Dedifferentiated amniotic fluid mesenchymal stem cell (primary cell): Measurements from ENCODE around the gene GDNF.

Source experiments
- DNase-seq: peaks from one replicate; pipeline ENCODE4 v3.0.0-alpha.2; 2016; ENCODE audit errors: extremely low spot score

GDNF gene

GRCh38 chr5:37847978-37848425 is 8.2 kb upstream of the GDNF start:
- DNase-seq: peak; percentile 29

- no peak for DNase-seq
Measured at GRCh38 chr5:37846786-37847310, 7.0 kb upstream of the GDNF start.

DNA sequence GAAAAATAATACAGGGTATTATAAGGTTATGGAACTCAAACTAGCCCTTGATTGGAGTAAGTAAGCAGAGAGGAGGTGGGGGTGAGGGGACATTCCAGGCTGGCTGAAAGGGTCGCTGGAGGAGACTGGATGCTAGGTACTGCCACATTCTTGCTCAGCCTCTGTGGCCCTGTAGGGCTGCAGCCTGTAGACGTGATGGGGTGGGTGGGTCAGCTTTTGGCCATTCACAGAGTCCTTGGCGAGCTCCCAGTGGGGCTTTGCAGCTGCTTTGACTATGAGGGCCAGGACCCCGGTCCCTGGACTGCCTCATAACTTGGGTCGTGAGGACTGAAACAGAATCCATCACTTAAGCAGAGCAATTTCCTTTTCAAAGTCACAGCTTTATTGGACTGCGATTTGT is 4.2 kb upstream of the GDNF start:
- DNase-seq: no peak

DNA sequence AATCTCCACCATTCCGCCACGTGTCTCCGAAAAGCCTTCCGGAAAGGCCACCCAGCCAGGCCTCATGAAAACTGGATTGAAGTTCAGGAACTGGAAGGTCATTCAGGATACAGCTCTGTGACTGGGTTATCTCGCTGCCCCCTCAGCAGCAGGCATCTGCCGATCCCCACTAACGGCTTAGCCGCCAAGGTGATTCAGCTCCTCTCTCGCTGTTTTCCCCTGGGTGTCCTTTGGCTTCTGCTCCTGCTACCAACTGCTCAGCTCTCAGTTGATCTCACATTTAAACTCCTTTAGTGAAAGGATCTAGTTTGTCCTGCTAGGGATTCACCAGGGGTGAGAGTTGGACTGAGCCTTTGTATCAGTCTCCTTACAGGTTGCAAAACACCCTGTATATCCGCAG is 2.2 kb upstream of the GDNF start:
- no peak for DNase-seq

GRCh38 chr5:37841203-37841602 is 1.4 kb upstream of the GDNF start:
- no peak for DNase-seq

DNA sequence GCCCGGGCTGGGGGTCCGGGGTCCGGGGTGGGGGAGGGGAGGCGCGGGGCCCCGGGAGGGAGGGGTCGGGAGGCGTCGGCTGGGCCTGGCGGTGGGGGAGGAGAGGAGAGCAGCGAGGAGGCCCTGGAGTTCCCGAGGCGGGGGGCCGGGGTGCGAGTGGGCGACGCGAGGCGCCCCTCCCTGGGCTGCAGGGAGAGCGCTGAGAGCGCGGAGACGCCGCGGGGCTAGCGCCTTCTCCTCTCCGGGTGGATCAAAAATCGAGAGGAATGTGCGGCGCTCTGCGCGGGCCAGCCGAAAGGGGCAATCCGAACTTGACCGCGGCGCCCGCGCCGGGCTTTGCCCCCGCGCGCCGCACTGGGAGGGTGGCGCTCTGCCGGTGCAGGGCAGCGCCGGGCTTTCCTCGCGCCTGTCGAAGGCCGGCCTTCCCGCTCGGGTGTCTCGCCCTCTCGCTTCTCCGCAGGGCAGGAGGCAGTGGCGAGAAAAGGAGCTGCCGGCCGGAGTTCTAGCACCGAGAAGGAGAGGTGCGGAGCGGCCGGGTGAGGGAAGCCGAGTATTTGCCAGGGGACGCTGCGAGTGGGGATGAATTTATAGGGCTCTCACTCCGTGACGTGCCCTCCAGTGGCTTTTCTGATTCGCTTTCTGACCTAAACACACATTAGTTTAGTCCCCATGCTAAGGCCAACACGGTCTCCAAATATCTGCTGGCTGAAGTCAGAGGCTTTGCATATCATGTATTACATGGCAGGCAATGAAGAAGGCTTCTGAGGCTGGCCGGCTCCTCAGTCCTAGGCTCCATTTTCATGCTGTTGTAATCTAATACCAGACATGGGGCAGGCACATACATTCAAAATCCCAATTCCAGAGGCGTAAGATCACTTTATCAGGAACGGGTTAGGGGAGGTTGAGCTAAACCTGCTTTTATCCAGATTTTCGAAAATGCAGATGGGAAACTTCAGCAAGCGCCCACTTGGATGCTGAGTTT is 503 bp upstream of the GDNF start:
- peak; percentile 76 for DNase-seq

DNA sequence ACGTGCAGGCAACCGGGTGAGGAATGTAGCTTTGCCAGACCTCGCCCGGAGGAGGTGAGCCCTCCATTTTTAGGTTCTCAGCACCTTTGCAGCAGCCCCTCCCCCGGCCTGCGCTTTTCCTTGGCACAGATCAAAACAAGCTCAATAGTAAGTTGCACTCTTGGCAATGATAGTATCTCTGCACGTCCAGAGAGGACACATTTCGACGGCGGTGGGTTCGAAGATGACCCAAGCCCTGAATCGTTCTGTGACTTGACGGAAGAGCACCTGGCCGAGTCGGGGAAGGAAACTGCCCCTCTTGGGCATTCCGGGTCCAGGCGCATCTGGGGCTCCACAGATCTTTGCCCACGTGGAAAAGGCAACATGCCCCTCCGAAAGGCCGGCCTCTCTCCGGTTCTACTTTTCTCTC is 904 bp downstream of the GDNF start:
- no peak for DNase-seq

DNA sequence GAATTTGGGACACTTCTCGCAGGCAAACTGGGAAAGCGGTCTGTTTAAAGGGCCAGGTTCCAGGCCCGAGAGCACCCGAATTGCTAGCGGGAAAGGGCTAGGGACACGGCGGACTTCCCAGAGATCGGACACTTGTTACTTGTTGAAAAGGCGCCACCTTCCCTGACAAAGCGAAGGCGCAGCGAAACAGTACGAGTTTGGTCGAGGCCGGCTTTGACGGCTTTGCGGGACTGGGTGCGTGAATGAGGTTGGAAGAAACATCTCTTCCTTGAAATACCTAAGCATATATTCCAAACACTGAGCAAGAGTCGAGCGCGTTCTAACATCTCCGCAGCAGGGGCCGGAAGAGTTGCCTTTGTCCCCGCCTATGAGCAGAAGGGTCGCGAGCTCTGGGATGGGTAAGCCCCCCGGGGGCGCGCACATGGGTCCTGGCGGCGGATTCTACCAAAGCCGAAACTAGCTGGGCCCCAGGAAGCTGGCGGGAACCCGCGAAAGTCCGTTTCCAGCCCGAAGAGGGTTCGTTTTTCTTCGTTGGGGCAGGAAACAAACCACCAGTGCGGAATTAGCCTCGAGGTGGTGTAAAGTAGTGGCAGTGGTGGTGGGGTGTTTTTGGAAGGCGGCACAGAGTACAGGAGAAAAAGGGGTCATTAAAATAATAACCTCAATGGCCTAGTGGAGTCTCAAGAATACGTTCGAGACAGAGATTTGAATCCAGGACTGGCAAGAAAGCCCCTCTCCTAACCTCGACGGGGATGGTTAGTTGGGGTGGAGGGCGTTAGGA is 1.5 kb downstream of the GDNF start:
- DNase-seq: peak; percentile 62

GRCh38 chr5:37837414-37838032 is 2.3 kb downstream of the GDNF start:
- DNase-seq: peak; percentile 88

DNA sequence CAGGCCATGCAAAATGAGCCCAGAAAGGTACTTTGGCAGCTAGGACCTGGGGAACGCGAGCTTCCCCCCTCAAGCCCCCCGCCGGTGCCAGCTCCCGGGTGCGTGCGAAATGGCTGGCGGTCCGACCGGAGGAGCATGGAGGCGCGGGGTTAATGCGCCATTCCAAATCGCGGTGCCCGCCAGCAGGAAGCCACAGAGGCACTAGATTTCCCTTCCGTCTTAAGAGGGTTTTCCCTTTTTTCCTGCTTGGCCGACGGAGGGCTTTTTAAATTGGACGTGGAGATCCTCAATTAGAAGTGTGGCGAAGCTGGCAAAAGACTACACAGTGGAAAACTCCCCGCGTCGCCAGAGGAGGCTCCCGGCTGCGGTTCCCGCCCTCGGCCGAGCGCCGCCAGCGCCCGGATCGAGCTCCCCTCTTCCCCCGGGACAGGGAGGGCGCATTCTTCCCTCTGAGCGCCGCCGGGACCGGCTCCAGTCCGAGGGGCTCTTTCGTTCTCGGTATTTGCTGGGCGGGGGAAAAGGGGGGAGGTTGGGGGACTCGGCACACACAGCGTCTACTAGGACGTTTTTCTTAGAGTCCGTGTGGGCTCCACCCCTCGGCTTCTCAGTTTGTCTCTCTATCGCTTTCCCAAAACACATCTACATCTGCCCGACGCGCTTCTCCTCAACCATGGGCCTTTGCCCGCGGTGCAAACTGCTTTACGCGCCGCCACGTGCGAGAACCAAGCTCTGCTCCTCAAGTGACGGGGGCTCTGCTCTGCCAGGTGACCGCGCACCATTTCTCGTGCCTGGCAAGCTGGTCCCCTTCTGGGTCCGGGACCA is 3.0 kb downstream of the GDNF start:
- peak; percentile 23 for DNase-seq

GRCh38 chr5:37836235-37836591 is 3.6 kb downstream of the GDNF start:
- DNase-seq: no peak

- peak; percentile 19 for DNase-seq
Measured at GRCh38 chr5:37835380-37835973, 4.4 kb downstream of the GDNF start.

GRCh38 chr5:37834542-37835379 is 5.1 kb downstream of the GDNF start:
- no peak for DNase-seq

GRCh38 chr5:37833990-37834389 is 5.9 kb downstream of the GDNF start:
- DNase-seq: no peak

- DNase-seq: peak; percentile 19
Measured at GRCh38 chr5:37831821-37832534, 7.9 kb downstream of the GDNF start.

GRCh38 chr5:37830348-37830747 is 9.5 kb downstream of the GDNF start:
- no peak for DNase-seq

DNA sequence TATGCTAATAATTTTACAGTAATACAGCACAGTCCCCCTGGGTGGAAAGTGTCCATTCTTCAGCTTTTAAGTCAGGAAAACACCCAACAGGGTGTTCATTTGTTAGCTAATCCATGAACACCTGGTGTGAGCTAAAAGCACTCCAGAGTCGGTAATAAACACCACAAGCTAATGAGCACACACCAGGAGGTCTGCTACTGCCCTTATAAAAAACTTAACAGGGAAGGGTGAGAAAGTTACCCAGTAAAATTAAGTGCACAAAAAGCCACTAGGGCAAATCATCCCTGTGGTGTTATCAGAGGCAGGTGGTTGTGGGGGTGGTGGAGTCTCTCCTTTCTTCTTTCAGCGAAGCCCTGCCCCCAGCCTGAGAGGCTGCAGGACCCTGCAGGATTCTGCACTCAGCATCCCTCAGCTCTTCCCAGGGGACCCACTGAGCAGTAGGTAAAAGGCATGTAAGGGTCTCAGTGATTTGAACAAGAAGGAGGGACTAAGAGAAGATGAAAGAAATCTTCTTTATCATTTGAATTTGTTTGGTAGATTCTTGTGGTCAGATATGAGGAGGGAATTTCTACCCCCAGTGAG is 14.4 kb downstream of the GDNF start:
- no peak for DNase-seq

- DNase-seq: no peak
Measured at GRCh38 chr5:37823433-37824152, 16.2 kb downstream of the GDNF start.
